Endothelial cell of umbilical vein (primary cell): ENCODE data around the gene TASOR. TPM values are rescaled to one million over a fixed set of nuclear protein-coding genes. Genes with fewer than 3 reads are reported as not detected.
"Not testable (repeated sequence)": the region's sequence is repeated elsewhere in the genome, so short reads cannot be mapped to it uniquely, and the experiment has no call there.

Experiments
- BruUV-seq: library from RNA; stranded (reverse); fragments of 400-500 nt; replicated peaks from 2 replicates; lab custom pipeline; 2021; lab: Mats Ljungman, UMichigan
- CTCF ChIA-PET: fragments of 300-600, 350-600 bp; sonication (Branson Sonifier 250); formaldehyde crosslinking; loops from one replicate; lab custom pipeline; 2021; ENCODE audit warnings: antibody characterized with exemption, inconsistent platforms; lab: Charles Lee
- POLR2A ChIA-PET: fragments of 300-600, 350-600 bp; sonication (Branson Sonifier 250); formaldehyde crosslinking; loops from one replicate; lab custom pipeline; 2021; ENCODE audit warnings: antibody characterized with exemption, inconsistent platforms; lab: Charles Lee
- DNase-seq: peaks from one replicate; pipeline ENCODE4 v3.0.0-alpha.2; 2011; ENCODE audit warnings: low read depth, low spot score
- FAIRE-seq: peaks from 2 replicates; lab custom pipeline; 2011; peaks lifted over from hg19 to GRCh38; lab: Jason Lieb, UNC
- H2AFZ ChIP-seq: 2 replicates; pipeline ENCODE4 v1.6.0; 2012; ENCODE audit warnings: low read depth, low read length, control low read depth, inconsistent platforms
- H3K27ac ChIP-seq: 2 replicates; pipeline ENCODE4 v1.5.1; 2011; ENCODE audit warnings: low read depth, mild to moderate bottlenecking, control low read depth, low read length, moderate library complexity; ENCODE audit not compliant: insufficient read depth
- H3K27me3 ChIP-seq, 2 experiments: 2 replicates each; pipeline versions ENCODE4 v1.6.0 to v1.6.1; 2011; ENCODE audit warnings: low read length in 2 of 2, mixed read lengths in 1 of 2; ENCODE audit not compliant: control insufficient read depth in 2 of 2, insufficient read depth in 2 of 2
- H3K36me3 ChIP-seq, 2 experiments: 2 replicates in 1 of 2; 3 replicates in 1 of 2; pipeline ENCODE4 v1.5.1; 2011; ENCODE audit warnings: low read length in 2 of 2, mild to moderate bottlenecking in 1 of 2, moderate library complexity in 1 of 2; ENCODE audit not compliant: control insufficient read depth in 2 of 2, insufficient read depth in 2 of 2; ENCODE audit errors: extremely low read depth in 1 of 2
- H3K4me1 ChIP-seq: 3 replicates; pipeline ENCODE4 v1.5.1; 2011; ENCODE audit warnings: mild to moderate bottlenecking, low read length; ENCODE audit not compliant: control insufficient read depth, insufficient read depth; ENCODE audit errors: extremely low read depth
- H3K4me2 ChIP-seq: 2 replicates; pipeline ENCODE4 v1.6.1; 2011; ENCODE audit warnings: low read length, control low read depth, mixed read lengths; ENCODE audit not compliant: insufficient read depth
- H3K4me3 ChIP-seq, 3 experiments: fragments of 200-600 bp in 1 of 3; sonication (generic), shearing (Covaris generic) in 1 of 3; replicated peaks in 1 of 3; 2 replicates each; pipeline ENCODE4 v1.5.1; 2011 to 2016; ENCODE audit warnings: control low read depth in 3 of 3, low read length in 3 of 3, mild to moderate bottlenecking in 2 of 3, inconsistent platforms in 1 of 3, low read depth in 1 of 3, moderate library complexity in 1 of 3; ENCODE audit not compliant: insufficient read depth in 1 of 3
- H3K79me2 ChIP-seq: 2 replicates; pipeline ENCODE4 v1.6.0; 2012; ENCODE audit warnings: low read length, inconsistent platforms; ENCODE audit not compliant: control insufficient read depth, insufficient read depth
- H3K9ac ChIP-seq: replicated peaks from 2 replicates; pipeline ENCODE3; 2011; ENCODE audit warnings: low read length, control low read depth; ENCODE audit not compliant: insufficient read depth; ENCODE audit errors: extremely low read depth
- H3K9me1 ChIP-seq: replicated peaks from 3 replicates; pipeline ENCODE4 v1.6.0; 2011; ENCODE audit warnings: mild to moderate bottlenecking, low read length; ENCODE audit not compliant: control insufficient read depth, insufficient read depth; ENCODE audit errors: extremely low read depth
- H3K9me3 ChIP-seq: replicated peaks from 2 replicates; pipeline ENCODE4 v1.5.1; 2012; ENCODE audit warnings: low read length, inconsistent platforms; ENCODE audit not compliant: control insufficient read depth, insufficient read depth
- H4K20me1 ChIP-seq: replicated peaks from 2 replicates; pipeline ENCODE3; 2011; ENCODE audit warnings: mild to moderate bottlenecking, low read length; ENCODE audit not compliant: control insufficient read depth, insufficient read depth; ENCODE audit errors: extremely low read depth
- EZH2 ChIP-seq: IDR thresholded peaks from 2 replicates; pipeline ENCODE4 v1.6.1; 2012; ENCODE audit warnings: borderline replicate concordance, low read depth, mild to moderate bottlenecking, moderate library complexity, low read length, inconsistent platforms; ENCODE audit not compliant: severe bottlenecking
- FOS ChIP-seq: IDR thresholded peaks from 2 replicates; pipeline ENCODE4 v1.6.1; 2011; ENCODE audit warnings: mild to moderate bottlenecking, low read length, moderate library complexity, borderline replicate concordance; ENCODE audit not compliant: insufficient read depth
- GATA2 ChIP-seq: IDR thresholded peaks from 2 replicates; pipeline ENCODE4 v1.7.0; 2011; ENCODE audit warnings: low read depth, mild to moderate bottlenecking, moderate library complexity, mixed read lengths, low read length; ENCODE audit not compliant: insufficient read length, insufficient read depth
- JUN ChIP-seq: IDR thresholded peaks from 2 replicates; pipeline ENCODE4 v1.6.1; 2011; ENCODE audit warnings: borderline replicate concordance, low read depth; ENCODE audit not compliant: insufficient read length, insufficient read depth
- MYC ChIP-seq: IDR thresholded peaks from one replicate; pipeline ENCODE4 v1.6.1; 2011; ENCODE audit warnings: mild to moderate bottlenecking, low read depth, low read length
- POLR2AphosphoS5 ChIP-seq: IDR thresholded peaks from 2 replicates; pipeline ENCODE4 v1.6.1; 2012; ENCODE audit warnings: low read depth, mild to moderate bottlenecking, control low read depth, low read length, moderate library complexity; ENCODE audit not compliant: insufficient read depth
- dilution Hi-C: fragments of 300-500 bp; cut with MboI; formaldehyde crosslinking; loops from one replicate; pipeline ENCODE4 v1.15.0; 2019; ENCODE audit warnings: low sequenced_read_pairs; ENCODE audit not compliant: extremely low pct_ligation_motif_present
- intact Hi-C: fragments of 100-400 bp; cut with micrococcal nuclease; formaldehyde crosslinking; loops from one replicate; pipeline ENCODE4 v1.10.0; 2022
- polyA plus RNA-seq, 4 experiments: library from polyadenylated mRNA; depleted of rRNA in 3 of 4; stranded (reverse) in 3 of 4; unstranded in 1 of 4; fragments of >200 nt; gene quantifications; 2 replicates each; pipeline versions ENCODE4 v1.2.1 to v1.2.3, GENCODE V29; 2011 to 2012; ENCODE audit warnings: missing spikeins in 1 of 4
- total RNA-seq: library from RNA; stranded (reverse); gene quantifications from 2 replicates; pipeline ENCODE4 v1.2.3, GENCODE V29; 2021
- TF ChIP-seq, protein P1 (sequence below), 2 donors: IDR thresholded peaks; 1 replicate in 1 of 2; 2 replicates in 1 of 2; pipeline ENCODE4 v1.5.1; 2011; ENCODE audit warnings: low read length in 2 of 2, mild to moderate bottlenecking in 2 of 2, moderate library complexity in 2 of 2, control low read depth in 1 of 2, inconsistent platforms in 1 of 2, low read depth in 1 of 2; ENCODE audit not compliant: insufficient read depth in 1 of 2; ENCODE audit errors: extremely low read depth in 1 of 2

Gene TASOR
- total and polyA plus RNA-seq, 2 donors (not counting 3 experiments of a cell fraction or from before 2014, with no cell fraction given), result 11.2 to 44.5 TPM

DNA sequence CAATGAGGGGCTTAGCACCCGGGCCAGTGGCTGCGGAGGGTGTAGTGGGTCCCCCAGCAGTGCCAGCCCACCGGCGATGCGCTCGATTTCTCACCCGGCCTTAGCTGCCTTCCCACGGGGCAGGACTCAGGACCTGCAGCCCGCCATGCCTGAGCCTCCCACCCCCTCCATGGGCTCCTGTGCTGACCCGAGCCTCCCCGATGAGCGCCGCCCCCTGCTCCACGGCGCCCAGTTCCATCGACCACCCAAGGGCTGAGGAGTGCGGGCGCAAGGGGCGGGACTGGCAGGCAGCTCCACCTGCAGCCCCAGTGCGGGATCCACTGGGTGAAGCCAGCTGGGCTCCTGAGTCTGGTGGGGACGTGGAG lies 8.9 kb upstream of the TASOR start:
- POLR2A ChIA-PET, H3K27ac ChIP-seq, H3K36me3 ChIP-seq, DNase-seq, dilution Hi-C loops, H3K27me3 ChIP-seq, H3K9ac ChIP-seq, H3K79me2 ChIP-seq, H2AFZ ChIP-seq, H4K20me1 ChIP-seq, H3K9me3 ChIP-seq, FAIRE-seq, H3K4me2 ChIP-seq, H3K4me1 ChIP-seq, H3K4me3 ChIP-seq, CTCF ChIA-PET, H3K9me1 ChIP-seq, intact Hi-C loops, BruUV-seq: not testable (repeated sequence)

DNA sequence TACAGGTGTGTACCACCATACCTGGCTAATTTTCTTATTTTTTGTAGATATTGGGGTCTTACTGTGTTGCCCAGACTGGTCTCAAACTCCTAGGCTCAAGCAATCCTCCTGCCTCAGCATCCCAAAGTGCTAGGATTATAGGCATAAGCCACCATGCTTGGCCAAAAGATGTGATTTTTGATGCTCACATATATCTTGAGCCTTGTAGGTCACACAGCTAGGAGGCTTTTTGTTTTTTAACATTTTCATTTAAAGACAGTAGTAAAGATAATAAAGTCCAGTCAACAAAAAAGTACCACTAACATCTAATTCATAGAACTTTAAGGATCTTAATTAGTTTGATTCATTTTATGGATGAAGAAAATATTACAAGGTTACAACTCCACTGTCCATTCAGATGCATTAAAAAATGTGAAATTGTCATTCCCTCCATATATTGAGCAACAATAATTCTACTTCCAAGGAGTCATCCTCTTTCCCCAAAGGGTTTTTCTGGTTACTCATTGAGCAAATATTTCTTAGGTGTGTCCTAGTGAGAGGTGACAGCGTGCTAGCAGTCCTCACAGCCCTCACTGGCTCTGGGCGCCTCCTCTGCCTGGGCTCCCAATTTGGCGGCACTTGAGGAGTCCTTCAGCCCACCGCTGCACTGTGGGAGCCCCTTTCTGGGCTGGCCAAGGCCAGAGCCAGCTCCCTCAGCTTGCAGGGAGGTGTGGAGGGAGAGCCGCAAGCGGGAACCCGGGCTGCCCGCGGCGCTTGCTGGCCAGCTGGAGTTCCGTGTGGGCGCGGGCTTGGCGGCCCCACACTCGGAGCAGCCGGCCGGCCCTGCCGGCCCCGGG lies 8.3 kb upstream of the TASOR start:
- Histone ChIP-seq H3K9ac (no peak overlapping the region), H3K9me1 (no peaks in the 10 kb centered on the region), H4K20me1 (no peaks in the 10 kb centered on the region), H3K4me3 (no peak overlapping the region), H3K36me3 (no peaks in the 10 kb centered on the region), H2AFZ (no peak overlapping the region), H3K4me2 (no peak overlapping the region), H3K4me1 (no peaks in the 10 kb centered on the region), H3K9me3 (no peaks in the 10 kb centered on the region), H3K27ac (no peak overlapping the region), H3K27me3 (no peaks in the 10 kb centered on the region), H3K79me2 (no peaks in the 10 kb centered on the region)
- intact Hi-C loops (no loop called here), dilution Hi-C loops (no loop called here)
- BruUV-seq, result no TSS peak
- DNase-seq (no peak), FAIRE-seq (no peak)
- CTCF ChIA-PET, result interaction anchor here (2.1 kb wide), 1 partner anchor 11 kb away, joined by 5 read pairs; no protein-coding TSS in a partner anchor
- no peak for TF ChIP-seq GATA2
- TF ChIP-seq, protein P1, sequence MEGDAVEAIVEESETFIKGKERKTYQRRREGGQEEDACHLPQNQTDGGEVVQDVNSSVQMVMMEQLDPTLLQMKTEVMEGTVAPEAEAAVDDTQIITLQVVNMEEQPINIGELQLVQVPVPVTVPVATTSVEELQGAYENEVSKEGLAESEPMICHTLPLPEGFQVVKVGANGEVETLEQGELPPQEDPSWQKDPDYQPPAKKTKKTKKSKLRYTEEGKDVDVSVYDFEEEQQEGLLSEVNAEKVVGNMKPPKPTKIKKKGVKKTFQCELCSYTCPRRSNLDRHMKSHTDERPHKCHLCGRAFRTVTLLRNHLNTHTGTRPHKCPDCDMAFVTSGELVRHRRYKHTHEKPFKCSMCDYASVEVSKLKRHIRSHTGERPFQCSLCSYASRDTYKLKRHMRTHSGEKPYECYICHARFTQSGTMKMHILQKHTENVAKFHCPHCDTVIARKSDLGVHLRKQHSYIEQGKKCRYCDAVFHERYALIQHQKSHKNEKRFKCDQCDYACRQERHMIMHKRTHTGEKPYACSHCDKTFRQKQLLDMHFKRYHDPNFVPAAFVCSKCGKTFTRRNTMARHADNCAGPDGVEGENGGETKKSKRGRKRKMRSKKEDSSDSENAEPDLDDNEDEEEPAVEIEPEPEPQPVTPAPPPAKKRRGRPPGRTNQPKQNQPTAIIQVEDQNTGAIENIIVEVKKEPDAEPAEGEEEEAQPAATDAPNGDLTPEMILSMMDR (IDR thresholded peaks at IDR 0.05; ENCODE audit: extremely low read depth in 1 of 2, insufficient read depth in 1 of 2, low read depth in 1 of 2, low read length in 2 of 2), result no peak
- no peak for TF ChIP-seq JUN
- no peak for TF ChIP-seq POLR2AphosphoS5
- TF ChIP-seq EZH2, result no peak
- no peak for TF ChIP-seq MYC
- TF ChIP-seq FOS, result no peak
- POLR2A ChIA-PET, result no interaction called here
